T-helper 1 cell treated with Interleukin-12 subunit alpha and Interleukin-12 subunit beta and Interleukin-4 antibody, amounts not matched to agents 30 μg/mL and 1 μg/mL, for 36 hours (primary cell): Measurements from ENCODE around the gene PICK1.
"Not testable (repeated sequence)": the region's sequence is repeated elsewhere in the genome, so short reads cannot be mapped to it uniquely, and the experiment has no call there.

Experiments used
- H3K27ac Mint-ChIP-seq: one replicate; pipeline ENCODE4 v1.8.0; 2021; ENCODE audit warnings: mild to moderate bottlenecking, mixed read lengths
- H3K27me3 Mint-ChIP-seq: one replicate; pipeline ENCODE4 v1.8.0; 2021; ENCODE audit warnings: low read depth, mixed read lengths
- H3K36me3 Mint-ChIP-seq: one replicate; pipeline ENCODE4 v1.8.0; 2021; ENCODE audit warnings: low read depth, mixed read lengths
- H3K4me1 Mint-ChIP-seq: one replicate; pipeline ENCODE4 v1.8.0; 2021; ENCODE audit warnings: low read depth, mixed read lengths
- H3K4me3 Mint-ChIP-seq: one replicate; pipeline ENCODE4 v1.8.0; 2021; ENCODE audit warnings: mild to moderate bottlenecking, moderate library complexity, mixed read lengths
- H3K9me3 Mint-ChIP-seq: one replicate; pipeline ENCODE4 v1.8.0; 2021; ENCODE audit warnings: mixed read lengths

PICK1 gene

DNA sequence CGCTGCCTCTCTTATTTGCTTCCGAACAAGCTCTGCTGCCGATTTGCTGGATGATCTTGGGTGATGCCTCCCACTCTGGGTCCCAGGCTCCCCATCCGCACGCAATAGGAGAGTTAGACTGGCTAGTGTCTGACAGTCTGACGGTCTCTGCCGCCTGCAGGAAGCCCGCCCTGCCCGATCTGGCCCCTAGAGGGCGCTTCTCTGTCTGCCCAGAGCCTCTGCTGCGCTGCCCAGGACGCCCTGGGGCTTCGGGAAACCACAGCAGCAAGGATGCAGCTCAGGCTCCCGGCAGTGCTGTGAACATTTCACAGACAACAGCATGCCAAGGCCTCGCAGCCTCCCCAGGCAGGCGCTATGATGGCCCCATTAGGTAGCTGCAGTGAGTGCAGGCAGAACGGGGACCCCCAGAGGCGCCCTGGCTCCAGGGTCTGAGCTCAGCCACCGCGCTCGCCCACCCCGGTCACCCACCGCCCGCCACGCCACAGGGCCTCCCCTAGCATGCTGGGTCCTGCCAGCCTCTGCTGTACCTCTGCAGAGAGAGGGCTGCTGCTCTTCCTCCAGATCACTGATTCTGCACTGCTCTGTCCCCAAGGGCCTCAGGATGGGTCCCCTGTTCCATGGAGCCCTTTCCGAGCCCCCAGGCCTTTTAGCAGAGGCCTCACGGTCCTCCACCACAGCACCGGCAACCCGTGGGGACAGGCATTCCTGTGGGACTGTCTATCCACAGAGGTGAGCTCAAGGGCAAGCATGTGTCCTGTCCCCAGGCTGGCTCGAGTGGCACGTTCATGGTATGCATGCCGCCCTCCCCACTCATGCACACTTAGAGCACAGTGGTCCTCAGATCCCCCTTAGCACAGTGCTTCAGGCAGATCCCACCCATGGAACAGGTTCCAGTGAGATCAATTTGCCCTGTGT is 57.5 kb downstream of the PICK1 start:
- Mint-ChIP-seq H3K27me3 (no peaks in the 10 kb centered on the region), H3K4me3 (no peak overlapping the region), H3K27ac (no peak overlapping the region), H3K9me3 (peaks cover 2% of the 10 kb centered on the region), H3K4me1 (peaks cover 2% of the 10 kb centered on the region), H3K36me3 (peaks cover 5% of the 10 kb centered on the region)

DNA sequence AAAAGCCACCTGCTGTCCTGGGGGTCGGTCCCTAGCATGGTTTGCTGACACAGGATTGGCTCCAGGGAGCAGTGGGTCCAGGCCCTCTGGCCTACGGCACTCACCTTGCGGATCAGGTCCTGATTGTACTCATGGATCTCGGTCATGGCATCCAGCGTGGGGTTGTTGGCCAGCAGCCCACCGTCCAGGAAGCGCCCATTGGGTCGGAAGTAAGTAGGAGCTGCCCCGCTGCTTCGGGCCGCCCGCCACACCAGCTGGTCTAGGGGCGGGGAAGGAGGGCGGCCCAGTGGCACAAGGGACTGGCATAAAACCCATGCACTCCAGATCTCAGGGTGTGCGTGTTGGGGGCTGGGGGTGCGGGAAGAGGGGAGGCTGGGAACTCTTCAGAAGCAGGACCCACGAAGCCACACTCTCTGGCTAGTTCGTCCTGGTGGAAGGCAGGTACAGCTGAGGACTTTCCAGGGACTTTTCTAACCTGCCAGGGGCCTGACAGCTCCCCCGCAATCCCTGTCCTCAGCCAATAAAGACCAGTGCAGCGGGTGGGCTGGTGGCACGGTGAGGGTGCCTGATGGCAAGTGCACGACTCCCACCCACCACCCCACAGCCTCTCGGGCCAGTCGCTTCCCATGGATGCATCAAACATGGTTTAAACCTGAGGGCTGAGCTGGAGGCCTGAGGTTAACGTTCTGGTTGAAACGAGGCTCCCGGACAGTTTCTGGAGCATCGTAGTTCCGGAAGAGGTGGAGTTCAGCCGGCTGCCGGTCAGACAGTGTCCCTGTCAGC is 58.4 kb downstream of the PICK1 start:
- H3K9me3 Mint-ChIP-seq: no peaks in the 10 kb centered on the region

DNA sequence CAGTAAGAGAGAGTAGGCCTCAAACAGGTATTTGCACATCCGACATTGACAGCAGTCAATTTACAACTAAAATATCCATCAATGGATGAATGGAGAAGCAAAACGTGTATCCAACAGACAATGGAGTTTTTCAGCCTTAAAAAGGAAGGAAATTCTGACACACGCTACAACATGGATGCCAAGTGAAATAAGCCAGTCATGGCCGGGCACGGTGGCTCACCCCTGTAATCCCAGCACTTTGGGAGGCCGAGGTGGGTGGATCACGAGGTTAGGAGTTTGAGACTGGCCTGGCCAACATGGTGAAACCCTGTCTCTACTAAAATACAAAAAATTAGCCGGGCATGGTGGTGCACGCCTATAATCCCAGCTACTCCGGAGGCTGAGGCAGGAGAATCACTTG is 60.4 kb downstream of the PICK1 start:
- H3K9me3 Mint-ChIP-seq, H3K27me3 Mint-ChIP-seq, H3K36me3 Mint-ChIP-seq, H3K4me3 Mint-ChIP-seq, H3K4me1 Mint-ChIP-seq, H3K27ac Mint-ChIP-seq: not testable (repeated sequence)

More for the DNA sequence above, 58.4 kb downstream of the PICK1 start:
- Mint-ChIP-seq H3K36me3 (peaks cover 4% of the 10 kb centered on the region), H3K4me1 (peaks cover 2% of the 10 kb centered on the region), H3K4me3 (no peak overlapping the region), H3K27me3 (no peaks in the 10 kb centered on the region), H3K27ac (no peak overlapping the region)

DNA sequence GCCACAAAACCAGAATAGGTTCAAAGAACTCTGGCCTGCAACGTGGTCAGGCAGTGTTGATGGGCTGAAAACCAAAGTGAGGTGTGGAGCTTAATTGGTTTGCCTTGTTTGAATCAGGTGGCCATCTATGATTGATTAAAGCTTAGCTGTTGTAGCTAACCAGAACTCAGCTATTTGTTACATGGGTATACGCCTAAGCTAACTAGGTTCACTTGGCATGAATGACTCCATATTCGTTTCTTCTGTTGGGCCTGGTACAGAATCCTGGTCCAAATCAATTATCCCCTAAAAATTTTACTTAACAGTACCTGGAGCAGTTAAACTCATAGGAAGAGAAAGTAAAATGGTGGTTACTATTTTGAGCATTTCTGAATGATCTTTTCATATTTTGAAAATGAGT is 61.0 kb downstream of the PICK1 start:
- no peak overlapping the region for H3K4me3 Mint-ChIP-seq
- H3K27ac Mint-ChIP-seq: no peak overlapping the region
- peaks cover 6% of the 10 kb centered on the region for H3K4me1 Mint-ChIP-seq
- H3K9me3 Mint-ChIP-seq: no peaks in the 10 kb centered on the region
- no peaks in the 10 kb centered on the region for H3K27me3 Mint-ChIP-seq
- H3K36me3 Mint-ChIP-seq: peaks cover 4% of the 10 kb centered on the region

DNA sequence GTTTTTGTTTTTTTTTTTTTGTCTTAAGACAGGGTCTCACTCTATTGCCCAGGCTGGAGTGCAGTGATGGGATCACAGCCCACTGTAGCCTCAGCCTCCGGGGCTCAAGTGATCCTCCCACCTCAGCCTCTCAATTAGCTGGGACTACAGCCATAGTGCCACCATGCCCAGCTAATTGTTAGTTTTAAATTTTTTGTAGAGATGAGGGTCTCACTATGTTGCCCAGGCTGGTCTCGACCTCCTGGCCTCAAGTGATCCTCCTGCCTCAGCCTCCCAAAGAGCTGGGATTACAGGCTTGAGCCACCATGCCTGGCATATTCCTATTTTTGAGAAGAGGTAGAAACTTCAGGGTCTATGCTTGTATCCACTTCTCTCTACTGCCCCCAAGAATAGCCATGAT is 61.5 kb downstream of the PICK1 start:
- H3K27me3 Mint-ChIP-seq, H3K4me3 Mint-ChIP-seq, H3K36me3 Mint-ChIP-seq, H3K4me1 Mint-ChIP-seq, H3K9me3 Mint-ChIP-seq, H3K27ac Mint-ChIP-seq: not testable (repeated sequence)

DNA sequence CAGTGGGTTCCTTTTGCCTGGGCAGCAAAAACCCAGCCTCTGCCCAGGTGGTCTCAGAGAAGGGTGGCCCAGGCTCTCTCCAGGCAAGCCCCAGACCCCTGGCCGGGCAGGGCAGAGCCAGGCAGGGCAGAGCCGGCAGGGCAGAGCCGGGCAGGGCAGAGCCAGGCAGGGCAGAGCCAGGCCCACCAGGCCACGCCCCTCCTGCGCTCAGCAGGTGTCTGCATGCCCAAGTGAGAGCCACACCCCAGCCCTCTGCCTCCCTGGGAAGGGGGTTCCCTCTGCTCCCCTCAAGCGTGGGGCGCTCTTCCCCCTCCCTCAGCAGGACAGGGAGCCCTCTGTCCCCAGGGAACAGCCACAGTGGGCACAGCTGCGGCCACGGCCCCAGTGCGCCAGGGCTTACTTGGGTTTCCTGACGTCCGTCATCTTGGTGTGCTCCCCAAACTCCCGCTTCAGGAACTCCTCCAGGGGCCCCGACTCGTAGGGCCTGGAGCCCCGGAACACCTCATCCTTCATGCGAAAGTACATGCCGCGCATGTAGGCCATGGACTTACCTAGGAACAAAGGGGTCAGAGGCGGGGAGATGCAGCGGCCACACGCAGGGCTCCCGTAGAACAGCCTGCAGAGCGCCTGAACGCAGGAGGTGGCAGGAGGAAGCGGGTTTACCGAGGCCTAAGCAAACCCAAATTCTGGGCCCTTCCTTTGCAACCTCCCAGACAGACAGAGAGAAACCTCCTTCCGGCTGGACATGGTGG is 63.3 kb downstream of the PICK1 start:
- H3K27ac Mint-ChIP-seq: no peak overlapping the region
- no peaks in the 10 kb centered on the region for H3K9me3 Mint-ChIP-seq
- H3K4me3 Mint-ChIP-seq: no peak overlapping the region
- peaks cover 10% of the 10 kb centered on the region for H3K4me1 Mint-ChIP-seq
- H3K27me3 Mint-ChIP-seq: no peaks in the 10 kb centered on the region
- H3K36me3 Mint-ChIP-seq: peaks cover 4% of the 10 kb centered on the region

DNA sequence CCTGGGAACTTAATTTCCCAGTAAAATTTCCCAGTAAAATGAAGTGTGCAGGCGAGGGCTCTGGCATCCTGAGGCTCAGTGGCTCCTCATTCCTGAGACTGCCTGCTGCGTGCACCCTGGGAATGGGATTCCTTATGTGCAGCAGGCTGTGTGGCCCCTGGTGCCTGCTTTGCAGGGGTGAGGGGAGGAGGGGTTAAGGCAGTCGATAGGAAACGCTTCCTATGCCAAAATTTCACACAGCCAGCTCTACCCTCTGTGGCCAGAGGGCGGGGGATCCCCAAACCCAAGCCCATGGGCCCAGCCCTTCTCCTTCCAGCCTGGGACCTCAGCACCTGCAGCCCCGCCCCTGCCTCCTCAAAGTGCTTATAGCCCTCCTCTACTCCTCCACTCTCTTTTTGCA is 65.4 kb downstream of the PICK1 start:
- Mint-ChIP-seq H3K4me3 (no peak overlapping the region), H3K27ac (no peak overlapping the region), H3K36me3 (peaks cover 4% of the 10 kb centered on the region)

DNA sequence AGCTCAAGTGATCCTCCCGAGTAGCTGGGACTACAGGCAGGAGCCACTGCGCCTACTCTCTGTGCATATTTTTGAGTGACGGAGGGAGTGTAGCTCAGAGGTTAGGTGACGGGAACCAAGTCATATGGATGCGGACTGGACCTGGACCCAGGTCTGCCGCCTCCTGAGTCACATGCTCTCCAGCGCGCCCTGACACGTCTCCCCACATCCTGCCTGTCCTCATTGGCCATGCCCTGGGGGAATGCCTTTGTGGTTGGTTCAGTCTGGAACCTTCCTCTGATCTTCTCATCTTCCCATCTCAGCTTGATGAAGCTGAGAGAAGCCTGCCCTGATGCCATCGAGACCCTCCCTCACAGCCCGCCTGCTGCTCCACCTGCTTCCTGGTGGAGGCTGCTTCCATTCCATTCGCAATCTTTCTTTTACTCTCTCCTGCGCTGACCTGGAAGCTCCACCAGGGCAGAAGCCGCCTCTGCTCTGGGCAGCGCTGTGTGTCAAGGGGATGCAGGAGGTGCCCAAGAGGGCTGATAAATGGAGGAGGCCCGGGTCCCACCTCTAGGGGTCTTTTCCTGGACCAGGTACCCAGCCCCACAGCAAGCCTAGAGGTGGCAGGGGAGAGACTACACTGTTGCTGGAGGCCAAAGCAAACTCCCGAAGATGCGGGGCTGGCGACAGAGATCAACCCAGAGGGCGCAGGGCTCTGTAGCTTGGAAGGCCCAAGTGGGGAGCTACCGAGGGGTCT is 67.2 kb downstream of the PICK1 start:
- Mint-ChIP-seq H3K27ac (peak overlapping the region; percentile 31), H3K4me3 (no peak overlapping the region), H3K9me3 (no peaks in the 10 kb centered on the region), H3K4me1 (peaks cover 10% of the 10 kb centered on the region), H3K27me3 (no peaks in the 10 kb centered on the region), H3K36me3 (peaks cover 1% of the 10 kb centered on the region)

More for the DNA sequence above, 65.4 kb downstream of the PICK1 start:
- H3K27me3 Mint-ChIP-seq: no peaks in the 10 kb centered on the region
- H3K9me3 Mint-ChIP-seq: no peaks in the 10 kb centered on the region
- peaks cover 10% of the 10 kb centered on the region for H3K4me1 Mint-ChIP-seq

DNA sequence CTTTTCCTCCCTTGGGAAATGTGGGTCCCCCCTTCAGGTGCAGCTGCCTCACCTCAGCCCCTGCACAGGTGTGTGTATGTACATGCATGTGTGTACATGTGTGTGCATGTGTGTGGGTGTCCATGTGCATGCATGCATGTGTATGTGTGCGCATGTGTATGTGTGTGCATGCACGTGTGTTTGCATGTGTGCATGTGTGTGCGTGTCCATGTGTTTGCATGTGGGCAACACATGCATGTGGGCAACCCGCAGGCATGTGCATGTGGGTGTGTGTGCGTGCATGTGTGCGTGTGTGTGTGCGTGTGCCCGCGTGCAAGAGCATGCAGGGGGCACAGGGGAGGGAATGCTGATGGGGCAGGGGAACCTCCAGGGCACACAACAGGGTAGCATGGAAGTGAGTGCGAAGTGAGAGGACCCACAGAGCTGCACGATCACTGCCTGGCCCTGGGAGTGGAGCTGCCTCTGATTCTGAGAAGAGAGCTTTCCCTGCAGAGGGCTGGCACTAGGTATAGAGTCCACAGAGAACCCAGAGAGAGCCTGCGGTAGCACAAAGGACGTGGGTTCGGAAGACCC is 67.9 kb downstream of the PICK1 start:
- peaks cover 1% of the 10 kb centered on the region for H3K36me3 Mint-ChIP-seq
- H3K4me1 Mint-ChIP-seq: peaks cover 10% of the 10 kb centered on the region
- H3K4me3 Mint-ChIP-seq: no peak overlapping the region
- no peaks in the 10 kb centered on the region for H3K9me3 Mint-ChIP-seq
- no peak overlapping the region for H3K27ac Mint-ChIP-seq
- no peaks in the 10 kb centered on the region for H3K27me3 Mint-ChIP-seq
